BJ (cell line): ENCODE data around the gene ZNF423. TPM values are rescaled to one million over a fixed set of nuclear protein-coding genes. Genes with fewer than 3 reads are reported as not detected.

Experiments used
- CTCF ChIA-PET: fragments of 350-600 bp; formaldehyde crosslinking; extraction: SDS; loops from one replicate; lab custom pipeline; 2021; ENCODE audit warnings: antibody characterized with exemption, inconsistent platforms; lab: Yijun Ruan, JAX
- POLR2A ChIA-PET: fragments of 300-600 bp; sonication (Branson Sonifier 250); formaldehyde crosslinking; extraction: SDS; loops from one replicate; lab custom pipeline; 2021; ENCODE audit warnings: antibody characterized with exemption; lab: Charles Lee
- DNase-seq: peaks from one replicate; pipeline ENCODE4 v3.0.0-alpha.2; 2011; ENCODE audit warnings: low read depth
- H3K27me3 ChIP-seq: 2 replicates; pipeline ENCODE4 v1.6.0; 2011; ENCODE audit warnings: low read length; ENCODE audit not compliant: control insufficient read depth, insufficient read depth
- H3K36me3 ChIP-seq: 2 replicates; pipeline ENCODE4 v1.5.1; 2011; ENCODE audit warnings: low read length; ENCODE audit not compliant: control insufficient read depth, insufficient read depth
- H3K4me3 ChIP-seq: 2 replicates; pipeline ENCODE4 v1.5.1; 2011; ENCODE audit warnings: low read depth, mild to moderate bottlenecking, control low read depth, low read length
- polyA plus RNA-seq: library from polyadenylated mRNA; depleted of rRNA; stranded (reverse); fragments of >200 nt; gene quantifications from 2 replicates; pipeline ENCODE4 v1.2.3, GENCODE V29; 2011
- TF ChIP-seq, protein P1 (sequence below): IDR thresholded peaks from 2 replicates; pipeline ENCODE4 v1.5.1; 2011; ENCODE audit warnings: low read depth, mild to moderate bottlenecking, control low read depth, inconsistent platforms, low read length, moderate library complexity; ENCODE audit not compliant: insufficient read depth

Gene ZNF423
- polyA plus RNA-seq, 1 experiment: 0.22 TPM

DNA sequence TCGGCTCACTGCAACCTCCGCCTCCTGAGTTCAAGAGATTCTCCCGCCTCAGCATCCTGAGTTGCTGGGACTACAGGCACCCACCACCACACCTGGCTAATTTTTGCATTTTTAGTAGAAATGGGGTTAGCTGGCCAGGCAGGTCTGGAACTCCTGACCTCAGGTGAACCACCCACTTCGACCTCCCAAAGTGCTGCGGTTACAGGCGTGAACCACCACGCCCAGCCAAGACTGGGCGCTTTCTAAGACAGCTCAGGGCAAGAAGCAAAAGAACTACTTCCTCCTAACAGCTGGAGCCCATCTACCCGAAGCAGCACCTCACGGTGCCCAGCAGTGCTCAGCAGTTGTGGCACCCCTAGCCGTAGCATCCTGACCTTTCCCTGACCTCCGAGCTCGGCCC is 109.4 kb downstream of the ZNF423 start:
- Histone ChIP-seq H3K27me3 (no peaks in the 10 kb centered on the region; the same call in 1 of the 2 replicates), H3K4me3 (no peak overlapping the region), H3K36me3 (no peaks in the 10 kb centered on the region)
- POLR2A ChIA-PET: no interaction called here
- TF ChIP-seq, protein P1, sequence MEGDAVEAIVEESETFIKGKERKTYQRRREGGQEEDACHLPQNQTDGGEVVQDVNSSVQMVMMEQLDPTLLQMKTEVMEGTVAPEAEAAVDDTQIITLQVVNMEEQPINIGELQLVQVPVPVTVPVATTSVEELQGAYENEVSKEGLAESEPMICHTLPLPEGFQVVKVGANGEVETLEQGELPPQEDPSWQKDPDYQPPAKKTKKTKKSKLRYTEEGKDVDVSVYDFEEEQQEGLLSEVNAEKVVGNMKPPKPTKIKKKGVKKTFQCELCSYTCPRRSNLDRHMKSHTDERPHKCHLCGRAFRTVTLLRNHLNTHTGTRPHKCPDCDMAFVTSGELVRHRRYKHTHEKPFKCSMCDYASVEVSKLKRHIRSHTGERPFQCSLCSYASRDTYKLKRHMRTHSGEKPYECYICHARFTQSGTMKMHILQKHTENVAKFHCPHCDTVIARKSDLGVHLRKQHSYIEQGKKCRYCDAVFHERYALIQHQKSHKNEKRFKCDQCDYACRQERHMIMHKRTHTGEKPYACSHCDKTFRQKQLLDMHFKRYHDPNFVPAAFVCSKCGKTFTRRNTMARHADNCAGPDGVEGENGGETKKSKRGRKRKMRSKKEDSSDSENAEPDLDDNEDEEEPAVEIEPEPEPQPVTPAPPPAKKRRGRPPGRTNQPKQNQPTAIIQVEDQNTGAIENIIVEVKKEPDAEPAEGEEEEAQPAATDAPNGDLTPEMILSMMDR: no peak
- DNase-seq: no peak
- CTCF ChIA-PET: interaction anchor here (1.3 to 1.6 kb wide), 2 partner anchors 16 to 338 kb away, joined by 3 to 4 read pairs; no protein-coding TSS in a partner anchor

DNA sequence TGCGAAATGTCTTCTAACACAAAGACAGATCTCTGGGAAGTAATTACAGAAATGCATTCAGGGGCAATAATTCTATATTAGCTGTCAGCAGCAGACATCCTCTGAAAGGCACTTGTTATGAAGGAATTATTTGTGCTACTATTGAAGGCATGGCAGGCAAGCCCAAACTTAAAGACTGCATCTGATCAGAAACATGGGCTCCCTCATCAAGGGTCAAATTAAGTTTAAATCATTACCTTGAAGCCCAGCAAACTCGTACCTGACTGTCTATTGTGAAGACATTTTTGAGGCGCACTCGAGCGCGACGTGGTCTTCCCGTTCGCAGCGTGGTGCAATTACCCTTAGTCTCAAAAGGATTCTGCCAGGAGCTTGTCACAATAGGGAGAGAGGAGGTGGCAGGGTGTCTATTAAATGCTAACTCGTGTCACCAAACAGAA is 110.6 kb downstream of the ZNF423 start:
- ChIA-PET CTCF (interaction anchor here (1.3 to 1.6 kb wide), 2 partner anchors 15 to 337 kb away, joined by 3 to 4 read pairs; no protein-coding TSS in a partner anchor), POLR2A (no interaction called here)
- TF ChIP-seq, protein P1: no peak

DNA sequence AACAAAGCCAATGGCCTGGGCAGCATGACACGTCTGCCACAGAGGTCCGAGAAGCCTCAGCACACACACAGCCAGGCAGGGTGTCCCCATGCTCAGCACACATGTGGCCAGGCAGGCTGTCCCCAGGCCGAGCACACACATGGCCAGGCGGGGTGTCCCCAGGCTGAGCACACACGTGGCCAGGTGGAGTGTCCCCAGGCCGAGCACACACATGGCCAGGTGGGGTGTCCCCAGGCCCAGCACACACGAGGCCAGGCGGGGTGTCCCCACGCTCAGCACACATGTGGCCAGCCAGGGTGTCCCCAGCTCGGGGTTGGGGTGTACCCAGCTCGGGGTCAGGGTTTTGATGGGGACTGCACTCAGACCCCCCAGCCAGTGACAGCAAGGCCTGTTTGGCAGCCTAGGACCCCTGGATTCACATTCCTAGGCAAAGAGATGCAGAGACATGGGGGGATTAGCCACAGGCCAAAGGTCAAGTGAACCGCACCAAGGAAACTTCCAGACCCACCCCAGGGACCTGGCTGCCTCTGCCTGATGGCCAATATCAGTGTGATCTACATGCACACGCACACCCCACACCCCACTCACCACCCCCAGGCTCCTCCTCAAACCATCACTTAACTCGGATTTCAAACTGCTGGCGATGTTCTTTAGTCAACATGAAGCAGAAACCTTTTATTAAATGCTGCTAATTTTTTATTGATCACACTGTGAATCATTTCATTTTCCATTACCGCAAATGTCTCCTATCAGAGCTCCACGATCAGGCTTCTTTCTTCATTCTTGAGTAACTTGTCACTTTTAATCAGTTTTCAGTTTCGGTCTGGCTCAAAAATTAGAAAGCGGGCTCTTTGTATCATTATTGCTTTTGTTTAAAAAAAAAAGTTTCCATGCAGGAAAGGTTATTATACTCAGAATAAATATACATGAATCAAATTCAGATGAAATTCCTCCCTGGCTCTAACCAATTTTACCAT is 111.4 kb downstream of the ZNF423 start:
- DNase-seq: no peak
- H3K27me3 ChIP-seq: no peaks in the 10 kb centered on the region
- H3K4me3 ChIP-seq: no peak overlapping the region
- TF ChIP-seq, protein P1: no peak
- no peaks in the 10 kb centered on the region for H3K36me3 ChIP-seq
- CTCF ChIA-PET: no interaction called here
- POLR2A ChIA-PET: no interaction called here

More for the DNA sequence above, 110.6 kb downstream of the ZNF423 start:
- Histone ChIP-seq H3K4me3 (no peak overlapping the region), H3K36me3 (no peaks in the 10 kb centered on the region), H3K27me3 (no peaks in the 10 kb centered on the region; the same call in 1 of the 2 replicates)
- DNase-seq: no peak

DNA sequence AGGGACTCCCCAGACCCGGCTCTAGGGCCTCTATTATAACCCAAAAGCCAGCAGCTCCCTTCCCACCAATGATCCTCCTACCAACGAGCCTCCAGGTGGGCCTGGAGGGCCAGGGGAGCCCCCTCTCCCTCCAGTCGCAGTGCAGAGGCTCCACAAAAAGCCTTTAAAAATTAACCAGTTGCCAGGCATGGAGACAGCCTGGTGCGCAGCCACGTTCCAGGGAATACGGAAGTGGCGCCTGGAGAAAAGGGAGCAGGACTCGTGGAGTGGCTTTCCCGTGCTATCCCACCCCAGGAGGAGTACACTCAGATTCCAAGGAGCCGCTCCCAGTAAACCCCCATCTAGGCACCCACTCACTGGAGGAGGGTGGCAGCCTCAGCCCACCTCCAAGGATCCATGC is 112.3 kb downstream of the ZNF423 start:
- ChIA-PET POLR2A (no interaction called here), CTCF (no interaction called here)
- TF ChIP-seq, protein P1: no peak
- Histone ChIP-seq H3K4me3 (no peak overlapping the region), H3K36me3 (no peaks in the 10 kb centered on the region), H3K27me3 (no peaks in the 10 kb centered on the region)
- DNase-seq: no peak

DNA sequence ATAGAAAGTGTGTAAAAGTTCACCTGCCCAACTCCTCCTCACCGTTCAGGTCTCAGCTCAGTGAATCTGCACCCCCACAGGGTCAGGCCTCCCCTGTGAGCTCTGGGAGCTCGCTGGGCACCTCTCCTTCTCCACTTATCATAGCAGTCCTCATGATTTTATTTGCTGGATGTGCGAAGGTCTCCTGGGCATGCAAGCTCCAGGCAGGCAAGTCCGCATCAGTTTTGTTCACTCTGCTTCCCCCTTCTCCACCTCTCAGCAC is 112.8 kb downstream of the ZNF423 start:
- TF ChIP-seq, protein P1: no peak
- CTCF ChIA-PET: no interaction called here
- no peak for DNase-seq
- no peaks in the 10 kb centered on the region for H3K36me3 ChIP-seq
- POLR2A ChIA-PET: no interaction called here
- no peaks in the 10 kb centered on the region for H3K27me3 ChIP-seq
- H3K4me3 ChIP-seq: no peak overlapping the region
